SK-N-SH treated with all-trans-retinoic acid at 6 μM for 48 hours (cell line): Measurements from ENCODE around the gene RPUSD3.
A peak's percentile ranks its signal among the peaks of the same experiment; 100 is the strongest.

Experiments used
- ATAC-seq: fragments of 200-7000 bp; cut with Tn5 transposase; 3 replicates; pipeline ENCODE4 v1.9.1; 2020; ENCODE audit warnings: mild to moderate bottlenecking, moderate library complexity
- ARNTL ChIP-seq: fragments of 450-650 bp; formaldehyde crosslinking; IDR thresholded peaks from 2 replicates; pipeline ENCODE4 v1.5.0; 2020; ENCODE audit warnings: low read depth, mild to moderate bottlenecking, moderate library complexity, borderline replicate concordance
- BACH2 ChIP-seq: fragments of 250-450 bp; sonication (Bioruptor Pico); IDR thresholded peaks from 2 replicates; pipeline ENCODE4 v1.9.0; 2021; ENCODE audit warnings: mild to moderate bottlenecking, borderline replicate concordance
- CSDC2 ChIP-seq: fragments of 250-450 bp; sonication (Bioruptor Pico); IDR thresholded peaks from 2 replicates; pipeline ENCODE4 v1.5.0; 2020; ENCODE audit warnings: mild to moderate bottlenecking, moderate library complexity
- CSRNP3 ChIP-seq: fragments of 250-450 bp; sonication (Bioruptor Pico); IDR thresholded peaks from 2 replicates; pipeline ENCODE4 v1.5.1; 2021; ENCODE audit warnings: mild to moderate bottlenecking, moderate library complexity
- ESRRG ChIP-seq: fragments of 250-450 bp; sonication (Bioruptor Pico); IDR thresholded peaks from 2 replicates; pipeline ENCODE4 v1.6.1; 2021; ENCODE audit warnings: mild to moderate bottlenecking
- GLIS3 ChIP-seq: fragments of 250-450 bp; sonication (Bioruptor Pico); IDR thresholded peaks from 2 replicates; pipeline ENCODE4 v1.5.0; 2020; ENCODE audit warnings: mild to moderate bottlenecking, moderate library complexity
- PATZ1 ChIP-seq: fragments of 250-450 bp; sonication (Bioruptor Pico); IDR thresholded peaks from 2 replicates; pipeline ENCODE4 v1.8.0; 2020; ENCODE audit warnings: mild to moderate bottlenecking, moderate library complexity, borderline replicate concordance
- PPARA ChIP-seq: fragments of 250-450 bp; sonication (Bioruptor Pico); IDR thresholded peaks from 2 replicates; pipeline ENCODE4 v1.5.0; 2020; ENCODE audit warnings: mild to moderate bottlenecking, borderline replicate concordance
- RARB ChIP-seq: fragments of 250-450 bp; sonication (Bioruptor Pico); IDR thresholded peaks from 2 replicates; pipeline ENCODE4 v1.8.0; 2021; ENCODE audit warnings: mild to moderate bottlenecking, moderate library complexity
- SNAI2 ChIP-seq: fragments of 250-450 bp; sonication (Bioruptor Pico); IDR thresholded peaks from 2 replicates; pipeline ENCODE4 v1.5.0; 2020; ENCODE audit warnings: mild to moderate bottlenecking, moderate library complexity
- TCF4 ChIP-seq: fragments of 250-450 bp; sonication (Bioruptor Pico); IDR thresholded peaks from 2 replicates; pipeline ENCODE4 v1.8.0; 2021; ENCODE audit warnings: mild to moderate bottlenecking, moderate library complexity, borderline replicate concordance
- TOX ChIP-seq: fragments of 250-450 bp; sonication (Bioruptor Pico); IDR thresholded peaks from 2 replicates; pipeline ENCODE4 v1.8.0; 2021; ENCODE audit warnings: mild to moderate bottlenecking, moderate library complexity, borderline replicate concordance
- ZC3H10 ChIP-seq: fragments of 250-450 bp; sonication (Bioruptor Pico); IDR thresholded peaks from 2 replicates; pipeline ENCODE4 v1.5.1; 2021; ENCODE audit warnings: mild to moderate bottlenecking, moderate library complexity
- ZFP3 ChIP-seq: fragments of 250-450 bp; sonication (Bioruptor Pico); IDR thresholded peaks from 2 replicates; pipeline ENCODE4 v1.5.0; 2020; ENCODE audit warnings: mild to moderate bottlenecking, moderate library complexity
- ZFP30 ChIP-seq: fragments of 450-650 bp; formaldehyde crosslinking; IDR thresholded peaks from 2 replicates; pipeline ENCODE4 v1.5.0; 2022; ENCODE audit warnings: mild to moderate bottlenecking, moderate library complexity
- ZNF565 ChIP-seq: fragments of 450-650 bp; formaldehyde crosslinking; conservative IDR thresholded peaks from 2 replicates; pipeline ENCODE4 v1.5.0; 2020; ENCODE audit warnings: low read depth, mild to moderate bottlenecking, moderate library complexity
- ZNF8 ChIP-seq: fragments of 450-650 bp; formaldehyde crosslinking; IDR thresholded peaks from 2 replicates; pipeline ENCODE4 v1.5.0; 2020; ENCODE audit warnings: mild to moderate bottlenecking, moderate library complexity
- TF ChIP-seq, protein P1 (sequence below): fragments of 250-450 bp; sonication (Bioruptor Pico); IDR thresholded peaks from 2 replicates; pipeline ENCODE4 v1.5.1; 2020; ENCODE audit warnings: low read depth, mild to moderate bottlenecking, moderate library complexity
- TF ChIP-seq, protein P2 (sequence below): fragments of 250-450 bp; sonication (Bioruptor Pico); IDR thresholded peaks from 2 replicates; pipeline ENCODE4 v1.5.0; 2020; ENCODE audit warnings: mild to moderate bottlenecking, moderate library complexity
- TF ChIP-seq, protein P3 (sequence below): fragments of 250-450 bp; sonication (Bioruptor Pico); IDR thresholded peaks from 2 replicates; pipeline ENCODE4 v1.8.0; 2021; ENCODE audit warnings: low read depth, mild to moderate bottlenecking, moderate library complexity, borderline replicate concordance

RPUSD3 gene

DNA sequence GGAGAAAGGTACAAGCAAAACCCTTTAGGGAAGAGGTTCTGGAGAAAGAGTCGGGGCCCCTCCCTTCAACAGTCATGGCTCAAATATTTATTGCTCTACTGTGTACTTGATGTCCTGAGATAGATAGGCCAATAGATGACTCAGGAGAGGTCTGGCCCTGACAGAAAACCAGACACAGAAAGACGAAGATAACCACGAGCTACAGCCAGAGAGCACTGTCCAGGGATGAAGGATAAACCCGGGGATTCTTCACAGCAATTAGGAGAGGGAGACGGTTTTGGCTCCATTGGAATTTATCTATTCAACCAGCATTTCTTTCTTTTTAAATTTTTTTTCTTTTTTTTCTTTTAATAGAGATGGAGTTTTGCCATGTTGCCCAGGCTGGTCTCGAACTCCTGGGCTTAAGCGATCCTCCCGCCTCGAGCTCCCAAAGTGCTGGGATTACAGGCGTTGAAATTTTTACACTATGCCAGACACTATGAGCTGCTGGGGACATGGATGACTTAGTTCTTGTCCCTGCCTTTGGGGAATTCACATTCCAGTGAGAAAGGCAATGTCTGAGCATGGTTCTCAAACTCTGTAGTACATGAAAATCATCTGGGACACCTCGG is 40.9 kb upstream of the RPUSD3 start:
- TF ChIP-seq, protein P1, sequence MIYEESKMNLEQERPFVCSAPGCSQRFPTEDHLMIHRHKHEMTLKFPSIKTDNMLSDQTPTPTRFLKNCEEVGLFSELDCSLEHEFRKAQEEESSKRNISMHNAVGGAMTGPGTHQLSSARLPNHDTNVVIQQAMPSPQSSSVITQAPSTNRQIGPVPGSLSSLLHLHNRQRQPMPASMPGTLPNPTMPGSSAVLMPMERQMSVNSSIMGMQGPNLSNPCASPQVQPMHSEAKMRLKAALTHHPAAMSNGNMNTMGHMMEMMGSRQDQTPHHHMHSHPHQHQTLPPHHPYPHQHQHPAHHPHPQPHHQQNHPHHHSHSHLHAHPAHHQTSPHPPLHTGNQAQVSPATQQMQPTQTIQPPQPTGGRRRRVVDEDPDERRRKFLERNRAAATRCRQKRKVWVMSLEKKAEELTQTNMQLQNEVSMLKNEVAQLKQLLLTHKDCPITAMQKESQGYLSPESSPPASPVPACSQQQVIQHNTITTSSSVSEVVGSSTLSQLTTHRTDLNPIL (CRISPR knock-in tag), result no peak
- TF ChIP-seq TCF4 (CRISPR knock-in tag), result no peak
- peak; percentile 39; the same call in 1 of the 2 replicates for TF ChIP-seq ZFP3 (CRISPR knock-in tag)
- TF ChIP-seq SNAI2 (CRISPR knock-in tag), result no peak
- peak; percentile 95 for ATAC-seq

DNA sequence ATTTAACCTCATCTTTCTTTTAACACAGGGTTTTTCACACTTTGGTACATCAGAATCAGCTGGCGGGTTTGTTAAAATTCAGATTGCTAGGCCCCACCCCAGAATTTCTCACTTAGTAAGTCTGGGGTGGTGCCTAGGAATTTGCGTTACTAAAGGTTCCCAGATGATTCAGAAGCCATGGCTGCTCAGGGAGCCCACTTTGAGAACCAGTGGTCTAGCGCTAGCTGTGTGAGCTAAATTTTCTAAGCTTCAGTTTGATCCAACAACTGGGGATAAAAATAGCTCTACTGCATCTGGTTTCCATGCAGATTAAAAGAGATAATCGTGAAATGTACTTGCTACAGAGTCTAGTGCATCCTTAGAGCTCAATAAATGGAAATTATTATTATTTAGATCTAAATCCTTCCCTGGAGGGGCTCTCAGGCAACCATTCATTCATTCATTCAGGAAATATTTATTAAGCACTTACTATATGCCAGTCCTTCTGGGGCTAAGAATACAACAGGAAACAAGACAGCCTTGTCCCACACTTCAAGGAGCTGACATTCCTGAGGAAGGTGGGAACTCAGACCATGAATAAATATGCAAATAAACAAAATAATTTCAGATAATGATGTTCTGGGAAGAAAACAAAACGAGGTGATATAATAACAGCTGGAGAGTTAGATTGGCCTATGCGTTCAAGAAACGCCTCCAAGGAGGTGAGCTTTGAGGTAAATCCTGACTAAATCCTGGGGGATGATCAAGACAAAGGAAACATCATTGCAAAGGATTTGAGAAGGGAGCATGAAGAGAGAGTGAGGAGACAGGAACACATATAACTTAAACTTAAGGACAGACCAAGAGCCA is 40.1 kb upstream of the RPUSD3 start:
- peak; percentile 42 for ATAC-seq
- TF ChIP-seq CSDC2 (CRISPR knock-in tag), result no peak
- TF ChIP-seq PATZ1 (CRISPR knock-in tag), result no peak
- TF ChIP-seq ZFP3 (CRISPR knock-in tag), result no peak
- no peak for TF ChIP-seq ZNF8
- TF ChIP-seq ARNTL (CRISPR knock-in tag), result no peak
- no peak for TF ChIP-seq ZNF565 (CRISPR knock-in tag)
- TF ChIP-seq CSRNP3, result no peak
- no peak for TF ChIP-seq ZFP30
- no peak for TF ChIP-seq BACH2 (CRISPR knock-in tag)
- no peak for TF ChIP-seq ZC3H10 (CRISPR knock-in tag)
- TF ChIP-seq GLIS3 (CRISPR knock-in tag), result no peak
- TF ChIP-seq, protein P2, sequence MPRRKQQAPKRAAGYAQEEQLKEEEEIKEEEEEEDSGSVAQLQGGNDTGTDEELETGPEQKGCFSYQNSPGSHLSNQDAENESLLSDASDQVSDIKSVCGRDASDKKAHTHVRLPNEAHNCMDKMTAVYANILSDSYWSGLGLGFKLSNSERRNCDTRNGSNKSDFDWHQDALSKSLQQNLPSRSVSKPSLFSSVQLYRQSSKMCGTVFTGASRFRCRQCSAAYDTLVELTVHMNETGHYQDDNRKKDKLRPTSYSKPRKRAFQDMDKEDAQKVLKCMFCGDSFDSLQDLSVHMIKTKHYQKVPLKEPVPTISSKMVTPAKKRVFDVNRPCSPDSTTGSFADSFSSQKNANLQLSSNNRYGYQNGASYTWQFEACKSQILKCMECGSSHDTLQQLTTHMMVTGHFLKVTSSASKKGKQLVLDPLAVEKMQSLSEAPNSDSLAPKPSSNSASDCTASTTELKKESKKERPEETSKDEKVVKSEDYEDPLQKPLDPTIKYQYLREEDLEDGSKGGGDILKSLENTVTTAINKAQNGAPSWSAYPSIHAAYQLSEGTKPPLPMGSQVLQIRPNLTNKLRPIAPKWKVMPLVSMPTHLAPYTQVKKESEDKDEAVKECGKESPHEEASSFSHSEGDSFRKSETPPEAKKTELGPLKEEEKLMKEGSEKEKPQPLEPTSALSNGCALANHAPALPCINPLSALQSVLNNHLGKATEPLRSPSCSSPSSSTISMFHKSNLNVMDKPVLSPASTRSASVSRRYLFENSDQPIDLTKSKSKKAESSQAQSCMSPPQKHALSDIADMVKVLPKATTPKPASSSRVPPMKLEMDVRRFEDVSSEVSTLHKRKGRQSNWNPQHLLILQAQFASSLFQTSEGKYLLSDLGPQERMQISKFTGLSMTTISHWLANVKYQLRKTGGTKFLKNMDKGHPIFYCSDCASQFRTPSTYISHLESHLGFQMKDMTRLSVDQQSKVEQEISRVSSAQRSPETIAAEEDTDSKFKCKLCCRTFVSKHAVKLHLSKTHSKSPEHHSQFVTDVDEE, result no peak
- no peak for TF ChIP-seq SNAI2 (CRISPR knock-in tag)
- TF ChIP-seq, protein P3, sequence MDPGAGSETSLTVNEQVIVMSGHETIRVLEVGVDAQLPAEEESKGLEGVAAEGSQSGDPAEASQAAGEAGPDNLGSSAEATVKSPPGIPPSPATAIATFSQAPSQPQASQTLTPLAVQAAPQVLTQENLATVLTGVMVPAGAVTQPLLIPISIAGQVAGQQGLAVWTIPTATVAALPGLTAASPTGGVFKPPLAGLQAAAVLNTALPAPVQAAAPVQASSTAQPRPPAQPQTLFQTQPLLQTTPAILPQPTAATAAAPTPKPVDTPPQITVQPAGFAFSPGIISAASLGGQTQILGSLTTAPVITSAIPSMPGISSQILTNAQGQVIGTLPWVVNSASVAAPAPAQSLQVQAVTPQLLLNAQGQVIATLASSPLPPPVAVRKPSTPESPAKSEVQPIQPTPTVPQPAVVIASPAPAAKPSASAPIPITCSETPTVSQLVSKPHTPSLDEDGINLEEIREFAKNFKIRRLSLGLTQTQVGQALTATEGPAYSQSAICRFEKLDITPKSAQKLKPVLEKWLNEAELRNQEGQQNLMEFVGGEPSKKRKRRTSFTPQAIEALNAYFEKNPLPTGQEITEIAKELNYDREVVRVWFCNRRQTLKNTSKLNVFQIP (CRISPR knock-in tag), result no peak
- no peak for TF ChIP-seq PPARA (CRISPR knock-in tag)
- TF ChIP-seq TCF4 (CRISPR knock-in tag), result no peak

DNA sequence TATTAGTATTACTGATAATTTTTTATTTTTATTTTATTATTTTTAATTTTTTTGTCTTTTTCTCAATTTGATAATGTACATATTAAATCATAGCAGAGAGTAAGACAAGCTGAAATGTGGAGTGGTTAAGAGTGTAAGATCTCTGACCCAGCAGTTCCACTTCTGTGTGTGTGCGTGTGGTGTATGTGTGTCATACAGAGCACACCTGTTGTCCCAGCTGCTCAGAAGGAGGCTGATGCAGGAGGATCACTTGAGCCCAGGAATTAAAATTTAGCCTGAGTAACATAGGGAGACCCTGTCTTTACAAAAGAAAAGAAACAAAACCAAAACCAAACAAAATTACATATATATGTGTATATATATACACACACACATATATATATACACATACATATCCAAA is 37.6 kb upstream of the RPUSD3 start:
- TF ChIP-seq ZFP3 (CRISPR knock-in tag) (no peak), ZNF565 (CRISPR knock-in tag) (no peak), SNAI2 (CRISPR knock-in tag) (no peak), TOX (no peak), RARB (no peak), GLIS3 (CRISPR knock-in tag) (no peak), ZNF8 (no peak), ESRRG (CRISPR knock-in tag) (no peak), CSDC2 (CRISPR knock-in tag) (no peak), PATZ1 (CRISPR knock-in tag) (no peak)
- TF ChIP-seq, protein P1 (CRISPR knock-in tag), result no peak
- no peak for ATAC-seq
